Activated CD4-positive, alpha-beta memory T cell treated with anti-CD3 and anti-CD28 coated beads for 36 hours (primary cell): ENCODE data around the gene LRRC36. TPM values are rescaled to one million over a fixed set of nuclear protein-coding genes. Genes with fewer than 3 reads are reported as not detected.
"Not testable (repeated sequence)": the region's sequence is repeated elsewhere in the genome, so short reads cannot be mapped to it uniquely, and the experiment has no call there.

ENCODE experiments used
- CTCF ChIA-PET: fragments of 350-600 bp; sonication (Branson Sonifier 250); formaldehyde crosslinking; loops from one replicate; lab custom pipeline; 2021; ENCODE audit warnings: antibody characterized with exemption, inconsistent platforms; lab: Charles Lee
- POLR2A ChIA-PET: fragments of 350-600 bp; sonication (Branson Sonifier 250); formaldehyde crosslinking; loops from one replicate; lab custom pipeline; 2021; ENCODE audit warnings: antibody characterized with exemption; lab: Charles Lee
- DNase-seq: peaks from one replicate; pipeline ENCODE4 v3.0.0-alpha.2; 2020
- H3K27ac Mint-ChIP-seq: one replicate; pipeline ENCODE4 v1.8.0; 2021; ENCODE audit warnings: mixed read lengths
- H3K27me3 Mint-ChIP-seq: one replicate; pipeline ENCODE4 v1.8.0; 2021; ENCODE audit warnings: mixed read lengths
- H3K36me3 Mint-ChIP-seq: one replicate; pipeline ENCODE4 v1.8.0; 2021; ENCODE audit warnings: mixed read lengths
- H3K4me1 Mint-ChIP-seq: one replicate; pipeline ENCODE4 v1.8.0; 2021; ENCODE audit warnings: low read depth, mixed read lengths
- H3K4me3 Mint-ChIP-seq: one replicate; pipeline ENCODE4 v1.8.0; 2021; ENCODE audit warnings: mild to moderate bottlenecking, mixed read lengths
- H3K9me3 Mint-ChIP-seq: one replicate; pipeline ENCODE4 v1.8.0; 2021; ENCODE audit warnings: mixed read lengths
- intact Hi-C: fragments of 100-400 bp; cut with micrococcal nuclease; formaldehyde crosslinking; loops from one replicate; pipeline ENCODE4 v1.15.1; 2023
- total RNA-seq, 2 experiments: library from RNA; stranded (reverse); gene quantifications; one replicate each; pipeline ENCODE4 v1.2.3, GENCODE V29; 2021

LRRC36 gene
- total RNA-seq, 2 experiments from 2014 or later, result 0.63 to 1.00 TPM

GRCh38 chr16:67350324-67350723 lies 23.7 kb downstream of the LRRC36 start:
- CTCF ChIA-PET, result interaction anchor here (0.7 to 1.6 kb wide), 7 partner anchors 22 to 391 kb away, joined by 3 to 5 read pairs (median 3); partner anchors contain the start of genes KCTD19 and LRRC36
- intact Hi-C loops, result no loop called here
- Mint-ChIP-seq H3K36me3 (no peaks in the 10 kb centered on the region), H3K27ac (no peak overlapping the region), H3K27me3 (peaks cover 4% of the 10 kb centered on the region), H3K4me3 (no peak overlapping the region), H3K9me3 (no peaks in the 10 kb centered on the region), H3K4me1 (no peaks in the 10 kb centered on the region)
- no peak for DNase-seq
- POLR2A ChIA-PET, result no interaction called here

- intact Hi-C loops, DNase-seq, H3K36me3 Mint-ChIP-seq, H3K27me3 Mint-ChIP-seq, H3K4me3 Mint-ChIP-seq, H3K4me1 Mint-ChIP-seq, POLR2A ChIA-PET, H3K27ac Mint-ChIP-seq, H3K9me3 Mint-ChIP-seq: not testable (repeated sequence)
- CTCF ChIA-PET, result interaction anchor here (0.7 to 1.9 kb wide), 5 partner anchors 25 to 126 kb away, joined by 3 to 5 read pairs (median 4); partner anchors contain the start of gene TMEM208
Observed at GRCh38 chr16:67352463-67352862, 25.8 kb downstream of the LRRC36 start.

DNA sequence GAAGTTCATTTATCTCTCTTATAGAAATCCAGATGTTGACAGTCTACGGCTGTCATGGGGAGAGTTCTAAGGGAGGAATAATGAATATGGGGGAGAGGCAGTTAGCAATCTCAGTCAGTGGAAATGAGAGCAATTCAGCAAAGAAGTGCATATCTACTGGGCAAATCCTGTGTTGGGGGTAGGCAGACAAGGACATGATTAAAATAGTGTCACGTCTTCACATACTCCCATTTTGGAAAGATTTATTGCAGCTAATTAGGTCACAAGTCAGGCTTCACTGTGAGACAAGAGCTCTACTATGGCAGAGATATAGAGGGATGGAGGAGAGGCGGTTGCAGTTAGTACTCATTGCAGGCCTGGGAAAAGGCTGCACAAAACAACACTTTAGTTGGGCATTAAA lies 29.8 kb downstream of the LRRC36 start:
- H3K36me3 Mint-ChIP-seq, result no peaks in the 10 kb centered on the region

DNA sequence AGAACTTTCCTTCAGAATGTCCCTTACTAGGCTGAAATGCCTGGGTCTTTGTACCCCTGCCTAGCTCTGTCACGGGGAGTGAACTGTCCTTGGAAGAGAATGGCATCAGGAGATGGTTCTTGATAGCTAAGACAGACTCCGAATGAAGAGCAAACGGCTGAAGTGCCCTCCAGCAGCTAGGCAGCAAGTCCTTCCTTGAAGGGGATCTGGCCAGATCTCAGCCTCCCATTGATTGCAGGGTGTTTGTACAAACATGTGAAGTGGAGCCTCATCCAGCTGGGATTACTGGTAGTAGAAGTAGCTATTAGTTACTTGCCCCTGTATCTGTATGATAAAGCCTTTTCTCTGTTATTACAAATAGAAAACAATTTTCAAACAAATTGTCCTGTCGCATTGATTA lies 30.9 kb downstream of the LRRC36 start:
- Mint-ChIP-seq H3K4me1 (peaks cover 4% of the 10 kb centered on the region), H3K9me3 (no peaks in the 10 kb centered on the region), H3K27ac (no peak overlapping the region), H3K4me3 (no peak overlapping the region), H3K27me3 (peaks cover 12% of the 10 kb centered on the region), H3K36me3 (no peaks in the 10 kb centered on the region)
- intact Hi-C loops, result no loop called here
- ChIA-PET POLR2A (no interaction called here), CTCF (interaction anchor here (0.6 to 2.0 kb wide), 3 partner anchors 29 to 71 kb away, joined by 3 to 5 read pairs (median 4); no protein-coding TSS in a partner anchor)
- no peak for DNase-seq

More for the DNA sequence above, 29.8 kb downstream of the LRRC36 start:
- Mint-ChIP-seq H3K4me1 (peaks cover 4% of the 10 kb centered on the region), H3K27ac (no peak overlapping the region), H3K4me3 (no peak overlapping the region), H3K9me3 (no peaks in the 10 kb centered on the region), H3K27me3 (peaks cover 12% of the 10 kb centered on the region)
- CTCF ChIA-PET, result interaction anchor here (0.6 kb wide), 1 partner anchor 42 kb away, joined by 3 read pairs; no protein-coding TSS in a partner anchor
- no peak for DNase-seq
- intact Hi-C loops, result no loop called here
- POLR2A ChIA-PET, result no interaction called here

DNA sequence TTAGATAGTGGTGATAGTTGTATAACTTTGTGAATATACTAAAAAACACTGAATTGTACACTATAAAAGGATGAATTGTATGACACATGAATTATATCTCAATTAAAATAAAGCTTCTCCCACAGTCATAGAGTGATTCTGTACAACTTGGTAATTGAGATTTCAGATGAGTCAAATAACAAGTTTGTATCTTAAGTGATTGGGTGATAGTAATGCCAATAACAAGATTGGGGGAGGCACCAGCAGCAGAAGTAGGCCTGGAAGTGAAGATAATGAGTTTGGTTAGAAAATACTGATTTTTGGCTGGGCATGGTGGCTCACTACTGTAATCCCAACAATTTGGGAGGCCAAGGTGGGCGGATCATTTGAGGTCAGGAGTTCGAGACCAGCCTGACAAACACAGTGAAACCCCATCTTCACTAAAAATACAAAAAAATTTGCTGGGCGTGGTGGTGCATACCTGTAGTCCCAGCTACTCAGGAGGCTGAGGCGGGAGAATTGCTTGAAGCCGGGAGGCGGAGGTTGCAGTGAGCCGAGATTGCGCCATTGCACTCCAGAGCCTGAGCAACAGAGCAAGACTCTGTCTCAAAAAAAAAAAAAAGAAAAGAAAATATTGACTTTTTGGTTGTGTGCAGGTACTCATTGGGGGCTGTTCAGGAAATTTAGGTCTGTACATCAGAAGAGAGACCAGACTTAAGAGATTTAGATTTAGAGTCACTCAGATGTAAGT lies 33.1 kb downstream of the LRRC36 start:
- DNase-seq, POLR2A ChIA-PET: not testable (repeated sequence)
- CTCF ChIA-PET, result interaction anchor here (1.0 to 1.2 kb wide), 2 partner anchors 11 to 99 kb away, joined by 3 to 4 read pairs; no protein-coding TSS in a partner anchor

DNA sequence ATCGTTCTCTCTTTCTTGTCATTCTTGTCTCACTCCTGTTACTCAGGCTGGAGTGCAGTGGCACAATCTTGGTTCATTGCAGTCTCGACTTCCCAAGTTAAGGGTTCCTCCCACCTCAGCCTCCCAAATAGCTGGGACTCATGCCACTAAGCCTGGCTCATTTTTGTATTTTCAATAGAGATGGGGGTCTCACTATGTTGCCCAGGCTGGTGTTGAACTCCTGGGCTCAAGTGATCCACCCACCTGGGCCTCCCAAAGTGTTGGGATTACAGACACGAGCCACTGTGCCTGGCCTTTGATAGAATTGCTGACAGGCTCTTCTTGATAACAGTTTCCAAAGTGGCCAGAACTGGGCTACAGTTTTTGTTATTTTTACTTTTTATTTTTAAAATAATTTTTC lies 34.4 kb downstream of the LRRC36 start:
- Mint-ChIP-seq H3K4me1 (peaks cover 10% of the 10 kb centered on the region), H3K4me3 (no peak overlapping the region), H3K9me3 (no peaks in the 10 kb centered on the region), H3K27me3 (peaks cover 9% of the 10 kb centered on the region), H3K36me3 (no peaks in the 10 kb centered on the region), H3K27ac (no peak overlapping the region)
- ChIA-PET CTCF (no interaction called here), POLR2A (no interaction called here)
- intact Hi-C loops, result no loop called here
- DNase-seq, result no peak

More for the DNA sequence above, 33.1 kb downstream of the LRRC36 start:
- H3K4me3 Mint-ChIP-seq, H3K4me1 Mint-ChIP-seq, H3K9me3 Mint-ChIP-seq, intact Hi-C loops, H3K27ac Mint-ChIP-seq, H3K36me3 Mint-ChIP-seq: not testable (repeated sequence)
- H3K27me3 Mint-ChIP-seq, result peaks cover 12% of the 10 kb centered on the region

DNA sequence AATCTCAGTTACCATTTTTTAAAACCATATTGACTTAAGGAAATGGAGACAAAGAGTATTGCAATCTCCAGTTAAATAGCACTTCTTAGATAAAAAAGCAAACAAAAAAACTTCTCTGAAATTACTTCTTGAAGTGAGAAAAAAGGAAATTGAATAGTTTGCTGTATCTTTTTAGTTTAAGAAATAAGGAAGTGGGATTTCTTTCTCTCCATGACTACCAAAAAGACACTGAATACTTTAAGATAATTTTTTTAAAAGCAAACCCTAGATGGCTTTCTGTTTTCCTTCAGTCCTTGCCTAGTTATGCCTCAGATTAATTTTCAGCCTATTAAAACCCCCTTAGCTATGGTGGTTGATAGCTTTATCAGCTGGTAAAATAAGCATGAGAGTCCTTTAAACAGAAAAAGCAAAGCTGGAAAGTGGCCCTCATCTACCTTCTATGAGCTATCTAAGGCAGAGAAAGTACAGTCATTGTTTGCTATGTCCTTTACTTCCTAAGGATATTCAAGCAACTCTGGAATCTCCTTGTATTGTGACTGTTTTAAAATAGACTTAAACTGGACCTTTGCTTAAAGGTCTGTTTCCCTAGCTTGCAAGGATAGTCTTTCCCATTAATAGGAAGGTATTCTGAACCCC lies 38.1 kb downstream of the LRRC36 start:
- Mint-ChIP-seq H3K4me3 (no peak overlapping the region), H3K4me1 (peaks cover 7% of the 10 kb centered on the region), H3K27me3 (peaks cover 3% of the 10 kb centered on the region), H3K27ac (no peak overlapping the region), H3K36me3 (no peaks in the 10 kb centered on the region), H3K9me3 (no peaks in the 10 kb centered on the region)
- intact Hi-C loops, result no loop called here
- ChIA-PET CTCF (interaction anchor here (0.9 to 1.6 kb wide), 3 partner anchors 11 to 62 kb away, joined by 3 to 4 read pairs (median 4); no protein-coding TSS in a partner anchor), POLR2A (no interaction called here)
- no peak for DNase-seq

DNA sequence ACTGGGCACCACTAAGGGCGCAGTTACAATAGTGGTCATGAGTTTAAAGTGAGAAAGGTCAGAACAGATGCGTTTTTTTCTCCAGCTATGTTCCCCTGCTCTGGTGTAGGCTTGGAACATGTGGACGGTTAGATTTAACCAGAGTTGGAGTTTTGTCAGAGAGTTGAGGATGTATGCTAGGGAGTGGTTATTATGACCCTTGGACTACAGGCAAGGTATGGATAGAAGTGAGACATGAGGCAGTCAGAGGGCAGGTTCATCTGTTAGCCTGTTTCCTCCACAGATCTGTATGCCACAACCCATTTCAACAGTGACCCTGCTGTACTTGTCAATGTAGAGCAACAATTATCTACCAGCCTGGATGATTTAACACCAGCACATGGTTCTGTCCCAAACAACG lies 44.0 kb downstream of the LRRC36 start:
- ChIA-PET CTCF (interaction anchor here (0.7 kb wide), 1 partner anchor 111 kb away, joined by 3 read pairs; the partner anchor contains the start of gene ATP6V0D1), POLR2A (no interaction called here)
- intact Hi-C loops, result no loop called here
- no peak for DNase-seq
- Mint-ChIP-seq H3K4me3 (no peak overlapping the region), H3K9me3 (no peaks in the 10 kb centered on the region), H3K36me3 (no peaks in the 10 kb centered on the region), H3K4me1 (no peaks in the 10 kb centered on the region), H3K27me3 (peaks cover 7% of the 10 kb centered on the region), H3K27ac (no peak overlapping the region)

DNA sequence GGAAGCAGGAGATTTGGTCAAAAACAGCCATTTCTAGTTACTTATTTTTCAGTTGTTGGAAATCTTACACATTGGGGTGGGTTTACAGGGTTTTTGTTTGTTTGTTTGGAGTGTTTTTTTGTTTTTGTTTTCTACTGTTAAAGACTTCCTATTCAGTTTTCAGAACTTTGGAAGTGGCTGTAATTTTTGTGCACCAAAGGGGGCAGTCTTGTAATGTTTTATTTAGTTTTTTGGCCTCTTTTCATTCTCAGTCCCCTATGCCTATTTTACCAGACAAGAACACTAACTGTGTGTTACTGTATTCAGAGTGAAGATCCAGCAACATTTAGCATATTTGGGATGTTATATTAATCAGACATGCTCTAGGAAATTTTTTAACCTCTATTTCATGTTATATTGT lies 46.0 kb downstream of the LRRC36 start:
- Mint-ChIP-seq H3K4me1 (no peaks in the 10 kb centered on the region), H3K36me3 (no peaks in the 10 kb centered on the region), H3K27ac (no peak overlapping the region), H3K4me3 (no peak overlapping the region), H3K27me3 (peaks cover 8% of the 10 kb centered on the region), H3K9me3 (no peaks in the 10 kb centered on the region)
- DNase-seq, result no peak
- CTCF ChIA-PET, result interaction anchor here (0.6 to 1.4 kb wide), 6 partner anchors 18 to 222 kb away, joined by 3 to 6 read pairs (median 4); partner anchors contain the start of gene TPPP3
- POLR2A ChIA-PET, result no interaction called here
- intact Hi-C loops, result loop anchor here (2.0 kb wide), 1 partner anchor 26 kb away; no protein-coding TSS in a partner anchor

DNA sequence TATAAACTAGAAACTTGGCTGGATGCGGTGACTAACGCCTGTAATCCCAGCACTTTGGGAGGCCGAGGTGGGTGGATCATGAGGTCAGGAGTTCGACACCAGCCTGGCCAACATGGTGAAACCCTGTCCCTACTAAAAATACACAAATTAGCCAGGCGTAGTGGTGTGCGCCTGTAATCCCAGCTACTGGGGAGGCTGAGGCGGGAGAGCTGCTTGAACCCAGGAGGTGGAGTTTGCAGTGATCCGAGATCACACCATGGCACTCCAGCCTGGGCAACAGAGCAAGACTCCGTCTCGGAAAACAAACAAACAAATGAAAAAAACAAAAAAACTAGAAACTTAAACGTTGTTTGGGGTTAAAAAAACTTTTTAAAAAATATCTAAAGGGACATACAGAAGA lies 49.4 kb downstream of the LRRC36 start:
- DNase-seq, H3K4me1 Mint-ChIP-seq, H3K36me3 Mint-ChIP-seq, POLR2A ChIA-PET, H3K4me3 Mint-ChIP-seq, CTCF ChIA-PET, H3K27me3 Mint-ChIP-seq, H3K27ac Mint-ChIP-seq, intact Hi-C loops, H3K9me3 Mint-ChIP-seq: not testable (repeated sequence)

DNA sequence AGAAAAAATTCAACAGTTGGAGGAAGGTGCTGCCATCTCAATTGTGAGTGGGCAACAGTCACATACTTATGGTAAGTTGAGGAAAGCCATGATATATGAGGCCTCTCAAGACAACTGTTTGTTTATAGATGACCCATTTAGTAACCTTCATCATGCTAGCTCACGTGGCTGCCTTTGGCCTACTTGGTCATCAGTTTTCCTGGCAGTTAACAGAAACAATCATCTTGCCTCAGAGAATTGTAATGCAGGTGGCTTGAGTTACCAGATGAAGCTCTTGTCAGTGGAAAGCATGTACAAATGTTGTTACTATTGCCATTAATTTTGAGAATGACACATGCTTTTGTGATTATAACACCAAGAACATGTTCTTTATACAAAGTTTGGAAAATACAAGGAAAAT lies 52.0 kb downstream of the LRRC36 start:
- POLR2A ChIA-PET, result no interaction called here
- intact Hi-C loops, result no loop called here
- Mint-ChIP-seq H3K4me3 (no peak overlapping the region), H3K36me3 (no peaks in the 10 kb centered on the region), H3K27me3 (peaks cover 4% of the 10 kb centered on the region), H3K9me3 (no peaks in the 10 kb centered on the region), H3K4me1 (no peaks in the 10 kb centered on the region), H3K27ac (no peak overlapping the region)
- CTCF ChIA-PET, result interaction anchor here (2.3 kb wide), 1 partner anchor 20 kb away, joined by 7 read pairs; no protein-coding TSS in a partner anchor
- no peak for DNase-seq

DNA sequence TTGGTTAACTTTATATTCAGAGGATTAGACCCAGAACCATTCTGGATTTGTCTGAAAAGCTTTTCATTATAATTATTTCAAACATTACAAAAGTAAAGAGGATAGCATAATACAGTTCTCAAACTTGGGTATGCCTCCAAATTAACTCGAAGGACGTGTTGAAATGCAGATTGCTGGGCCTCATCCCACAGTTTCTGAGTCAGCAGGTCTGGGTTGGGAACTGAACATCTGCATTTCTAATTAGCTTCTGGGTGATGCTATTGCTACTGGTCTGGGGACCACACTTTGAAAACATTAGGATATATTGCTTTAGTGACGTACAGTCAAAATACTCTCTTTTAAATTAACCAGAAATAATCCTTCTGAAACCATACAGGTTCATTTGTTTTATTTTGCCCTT lies 56.7 kb downstream of the LRRC36 start:
- H3K27ac Mint-ChIP-seq, result no peak overlapping the region

More for the DNA sequence above, 56.7 kb downstream of the LRRC36 start:
- no peaks in the 10 kb centered on the region for H3K36me3 Mint-ChIP-seq
- no peaks in the 10 kb centered on the region for H3K9me3 Mint-ChIP-seq
- ChIA-PET CTCF (interaction anchor here (1.5 kb wide), 1 partner anchor 16 kb away, joined by 3 read pairs; no protein-coding TSS in a partner anchor), POLR2A (no interaction called here)
- intact Hi-C loops, result no loop called here
- no peaks in the 10 kb centered on the region for H3K27me3 Mint-ChIP-seq
- DNase-seq, result no peak
- H3K4me3 Mint-ChIP-seq, result no peak overlapping the region
- H3K4me1 Mint-ChIP-seq, result peaks cover 13% of the 10 kb centered on the region
